ENCODE measurements around the gene LRTM2. TPM values are rescaled to one million over a fixed set of nuclear protein-coding genes. Genes with fewer than 3 reads are reported as not detected.

The LRTM2 gene
- total RNA-seq, 6 experiments from 2014 or later = not detected

- H3K36me3 Mint-ChIP-seq (ENCODE audit: low read depth) = no peaks in the 10 kb centered on the region
- H3K4me3 Mint-ChIP-seq = no peak overlapping the region
- H3K9me3 Mint-ChIP-seq = no peaks in the 10 kb centered on the region
- TF ChIP-seq CTCF (IDR thresholded peaks at IDR 0.05) = peak; percentile 87
- peaks cover 5% of the 10 kb centered on the region for H3K27me3 Mint-ChIP-seq (ENCODE audit: insufficient read depth)
- peaks cover 17% of the 10 kb centered on the region for H3K4me1 Mint-ChIP-seq (ENCODE audit: low read depth)
- no peak overlapping the region for H3K27ac Mint-ChIP-seq
- peak; percentile 63 for DNase-seq
These were observed 29.1 kb upstream of the LRTM2 start for GRCh38 chr12:1791104-1791841.

DNA sequence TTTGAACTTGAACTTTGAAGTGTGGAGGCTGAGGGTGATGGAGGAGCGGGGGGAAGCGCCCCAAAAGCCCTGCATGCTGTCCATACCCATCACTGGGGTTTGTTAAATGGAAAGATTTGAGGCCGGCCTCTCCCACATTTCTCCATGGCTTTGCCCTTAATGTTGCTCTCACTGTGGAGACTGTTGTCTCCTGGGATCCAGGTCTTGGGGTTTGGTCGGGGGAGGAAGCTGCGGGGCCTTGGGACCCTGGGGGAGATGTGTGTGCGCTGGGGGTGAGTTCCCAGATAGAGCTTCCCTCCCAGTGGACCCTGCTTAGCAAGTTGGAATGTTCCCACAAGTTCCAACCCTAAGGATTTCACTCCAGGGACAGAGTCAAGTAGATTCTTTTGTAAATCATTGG is 28.0 kb upstream of the LRTM2 start:
- Mint-ChIP-seq H3K27me3 (ENCODE audit: insufficient read depth) (peaks cover 5% of the 10 kb centered on the region), H3K4me1 (ENCODE audit: low read depth) (peaks cover 18% of the 10 kb centered on the region), H3K36me3 (ENCODE audit: low read depth) (no peaks in the 10 kb centered on the region), H3K9me3 (no peaks in the 10 kb centered on the region), H3K4me3 (no peak overlapping the region), H3K27ac (no peak overlapping the region)
- no peak for TF ChIP-seq CTCF (IDR thresholded peaks at IDR 0.05)
- no peak for DNase-seq

DNA sequence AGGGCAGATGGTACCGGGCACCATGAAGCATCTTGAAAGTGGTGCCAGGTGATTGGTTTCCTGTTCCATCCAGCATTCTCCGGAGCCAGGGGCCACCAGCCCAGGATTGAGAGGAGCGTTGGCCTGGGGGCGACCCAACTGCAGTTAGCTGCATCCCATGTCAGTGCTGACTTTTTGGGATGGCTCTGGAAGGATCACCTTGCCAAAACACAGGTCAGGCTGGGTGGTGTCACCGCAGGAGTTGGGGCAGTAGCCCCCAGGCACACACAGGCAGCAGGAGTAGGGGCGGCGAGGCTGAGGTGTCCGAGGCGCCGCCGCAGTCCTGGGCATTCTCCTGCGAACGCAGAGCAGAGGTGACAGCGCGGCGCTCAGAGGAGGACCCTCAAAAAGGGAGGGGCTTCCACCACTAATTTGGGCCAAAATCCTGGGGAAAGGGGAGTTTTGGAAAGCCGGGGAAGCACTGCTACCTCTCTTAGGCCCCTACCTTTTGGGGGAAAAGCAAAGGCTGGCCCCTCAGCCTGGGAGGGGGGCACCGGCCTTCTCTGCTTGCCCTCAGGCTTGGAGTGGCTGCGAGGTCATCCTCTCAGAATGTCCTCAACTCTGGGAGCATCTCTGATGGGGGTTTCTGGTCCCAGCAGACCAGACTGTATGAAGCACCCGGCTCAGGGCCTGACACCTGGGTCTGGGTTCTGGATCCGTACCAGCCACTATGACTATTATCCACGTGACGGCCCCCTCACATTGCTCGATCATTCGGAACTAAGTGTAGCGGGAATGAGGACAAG is 26.7 kb upstream of the LRTM2 start:
- no peak overlapping the region for H3K27ac Mint-ChIP-seq
- DNase-seq = no peak
- H3K9me3 Mint-ChIP-seq = no peaks in the 10 kb centered on the region
- no peak for TF ChIP-seq CTCF (IDR thresholded peaks at IDR 0.05)
- H3K27me3 Mint-ChIP-seq (ENCODE audit: insufficient read depth) = peaks cover 2% of the 10 kb centered on the region
- peaks cover 18% of the 10 kb centered on the region for H3K4me1 Mint-ChIP-seq (ENCODE audit: low read depth)
- H3K4me3 Mint-ChIP-seq = no peak overlapping the region
- no peaks in the 10 kb centered on the region for H3K36me3 Mint-ChIP-seq (ENCODE audit: low read depth)

DNA sequence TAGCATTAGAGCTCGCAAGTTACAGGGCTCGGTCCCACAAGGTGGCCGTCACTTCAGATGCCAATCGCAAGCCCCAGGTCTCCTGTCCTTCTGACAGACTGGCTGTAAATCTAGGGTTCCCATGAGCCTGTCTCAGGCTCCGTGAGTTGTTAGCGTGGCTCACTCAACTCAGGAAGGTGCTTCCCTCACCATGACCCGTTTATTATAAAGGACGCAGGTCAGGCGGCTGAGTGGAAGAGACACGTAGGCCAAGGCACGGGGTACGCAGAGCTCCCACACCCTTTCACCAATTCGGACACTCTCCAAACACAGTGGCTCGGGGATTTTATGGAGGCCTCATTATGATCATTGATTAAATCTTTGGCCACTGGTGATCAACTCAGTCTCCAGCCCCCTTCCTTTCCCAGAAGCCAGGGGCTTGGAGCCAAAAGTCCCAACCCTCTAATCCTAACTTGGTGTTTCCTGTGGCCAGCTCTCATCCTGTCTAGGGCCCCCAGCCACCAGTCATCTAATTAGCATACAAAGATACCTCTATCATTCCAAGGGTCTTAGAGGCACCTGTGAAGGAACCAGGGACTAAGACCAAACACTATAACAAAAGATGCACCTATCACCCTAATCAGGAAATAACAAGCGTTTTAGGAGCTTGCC is 25.8 kb upstream of the LRTM2 start:
- no peaks in the 10 kb centered on the region for H3K36me3 Mint-ChIP-seq (ENCODE audit: low read depth)
- H3K4me1 Mint-ChIP-seq (ENCODE audit: low read depth) = peaks cover 18% of the 10 kb centered on the region
- no peak overlapping the region for H3K27ac Mint-ChIP-seq

More for the DNA sequence above, 25.8 kb upstream of the LRTM2 start:
- Mint-ChIP-seq H3K9me3 (no peaks in the 10 kb centered on the region), H3K27me3 (ENCODE audit: insufficient read depth) (peaks cover 2% of the 10 kb centered on the region), H3K4me3 (no peak overlapping the region)
- no peak for TF ChIP-seq CTCF (IDR thresholded peaks at IDR 0.05)
- DNase-seq = no peak
